ENCODE measurements around the gene KMO. TPM values are rescaled to one million over a fixed set of nuclear protein-coding genes. Genes with fewer than 3 reads are reported as not detected.

Gene KMO
- total and polyA plus RNA-seq, 2 of the 8 experiments (the other 6 are each of a cell fraction or from before 2014, with no cell fraction given), result not detected

DNA sequence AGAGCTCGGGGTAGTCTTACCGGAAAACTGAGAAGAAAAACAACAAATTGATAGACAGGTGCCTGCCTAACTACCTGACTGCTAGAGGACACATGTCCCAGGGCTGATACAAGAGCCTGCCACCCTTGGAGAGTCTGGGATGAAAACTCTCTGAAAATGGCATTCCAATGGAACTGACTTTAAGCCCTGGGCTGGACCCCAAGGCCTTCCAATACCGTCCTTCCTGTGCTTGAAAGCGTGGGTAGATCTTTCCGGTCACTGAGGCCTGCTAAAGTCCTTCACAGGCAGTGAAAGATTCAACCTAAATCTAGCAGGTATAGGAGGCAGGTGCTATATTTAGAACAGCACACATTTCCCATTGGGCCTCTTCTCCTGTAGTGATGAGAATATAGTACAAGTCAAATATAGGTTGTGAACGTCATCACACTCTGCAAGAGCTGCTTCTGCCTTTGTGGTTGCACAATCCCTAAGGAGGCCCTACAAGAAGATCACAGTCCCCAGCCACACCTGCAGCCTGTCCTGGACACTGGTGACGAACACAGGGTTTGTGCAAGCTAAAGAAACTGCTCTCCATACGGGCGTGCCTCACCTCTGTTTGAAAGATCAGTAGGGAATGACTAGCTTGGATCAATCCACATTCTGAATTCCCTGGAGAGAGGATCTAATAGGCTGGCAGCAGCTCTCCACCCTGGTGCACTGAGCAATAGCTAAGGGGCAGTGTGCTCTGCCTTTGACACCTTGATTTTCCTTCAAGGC, 108.9 kb downstream of the KMO start:
- H3K56ac ChIP-seq (replicated peaks; ENCODE audit: insufficient read length, low read depth, low read length), result no peak overlapping the region
- H3K79me2 ChIP-seq (ENCODE audit: control insufficient read depth in 1 of 2, insufficient read depth in 2 of 2, low read length in 2 of 2), result peaks cover 3 to 37% of the 10 kb centered on the region in 2 experiments; a peak in 3 of 4 replicates
- no peak overlapping the region for H3K27ac ChIP-seq (ENCODE audit: low read depth, low read length)
- H3K4me1 ChIP-seq (replicated peaks in 1 of 4; ENCODE audit: control insufficient read depth in 3 of 4, insufficient read depth in 4 of 4, low read length in 3 of 4), result peaks cover 0 to 7% (median 3%) of the 10 kb centered on the region in 4 experiments; a peak in 5 of 7 replicates
- no peak for TF ChIP-seq EZH2 (IDR thresholded peaks at IDR 0.05; ENCODE audit: low read depth, low read length, severe bottlenecking)
- TF ChIP-seq BRCA1 (IDR thresholded peaks at IDR 0.05; ENCODE audit: low read depth, low read length), result no peak
- TF ChIP-seq ASH2L (IDR thresholded peaks at IDR 0.05; ENCODE audit: low read length), result no peak
- TF ChIP-seq SUZ12 (IDR thresholded peaks at IDR 0.05; ENCODE audit: low read length), result no peak
- TF ChIP-seq SP1 (IDR thresholded peaks at IDR 0.05; ENCODE audit: low read depth, low read length), result no peak
- TF ChIP-seq, protein P1, sequence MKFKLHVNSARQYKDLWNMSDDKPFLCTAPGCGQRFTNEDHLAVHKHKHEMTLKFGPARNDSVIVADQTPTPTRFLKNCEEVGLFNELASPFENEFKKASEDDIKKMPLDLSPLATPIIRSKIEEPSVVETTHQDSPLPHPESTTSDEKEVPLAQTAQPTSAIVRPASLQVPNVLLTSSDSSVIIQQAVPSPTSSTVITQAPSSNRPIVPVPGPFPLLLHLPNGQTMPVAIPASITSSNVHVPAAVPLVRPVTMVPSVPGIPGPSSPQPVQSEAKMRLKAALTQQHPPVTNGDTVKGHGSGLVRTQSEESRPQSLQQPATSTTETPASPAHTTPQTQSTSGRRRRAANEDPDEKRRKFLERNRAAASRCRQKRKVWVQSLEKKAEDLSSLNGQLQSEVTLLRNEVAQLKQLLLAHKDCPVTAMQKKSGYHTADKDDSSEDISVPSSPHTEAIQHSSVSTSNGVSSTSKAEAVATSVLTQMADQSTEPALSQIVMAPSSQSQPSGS (IDR thresholded peaks at IDR 0.05; ENCODE audit: low read length), result no peak
- TF ChIP-seq ATF3 (IDR thresholded peaks at IDR 0.05; ENCODE audit: insufficient read depth, low read depth, low read length), result no peak
- TF ChIP-seq SP2 (IDR thresholded peaks at IDR 0.05; ENCODE audit: low read length), result no peak
- H3K23me2 ChIP-seq (ENCODE audit: low read depth, low read length), result peaks cover 4% of the 10 kb centered on the region; the same call in 1 of the 2 replicates
- no peak overlapping the region for H3K23ac ChIP-seq (ENCODE audit: insufficient read length)
- no peak overlapping the region for H3K4ac ChIP-seq (replicated peaks; ENCODE audit: insufficient read length, low read depth, low read length)
- CTCF ChIA-PET (ENCODE audit: partially characterized antibody), result interaction anchor here (0.9 to 2.0 kb wide), 2 partner anchors 30 to 57 kb away, joined by 3 to 6 read pairs; no protein-coding TSS in a partner anchor
- H3K18ac ChIP-seq (ENCODE audit: extremely low read depth, low read length), result 0 out of 2 replicates have a peak overlapping the region, but pooled peaks have one; percentile 32
- POLR2A ChIA-PET (ENCODE audit: partially characterized antibody), result interaction anchor here (1.1 kb wide), 1 partner anchor 18 kb away, joined by 3 read pairs; no protein-coding TSS in a partner anchor
- H2BK20ac ChIP-seq (ENCODE audit: low read length), result no peak overlapping the region
- 97% methylated on average over 9 of the region's 9 CpGs; no CpG with 5 or more reads in 1 of the 2 experiments for WGBS, 2 experiments (ENCODE audit: extremely low coverage in 1 of 2, insufficient coverage in 1 of 2, insufficient read length in 1 of 2, insufficient replicate concordance in 2 of 2, low coverage in 1 of 2, low lambda C conversion rate in 2 of 2, missing lambda C conversion rate in 1 of 2)
- no peak overlapping the region for H3K14ac ChIP-seq (ENCODE audit: insufficient read length)
- H3K4me2 ChIP-seq (ENCODE audit: insufficient read depth in 1 of 2, low read depth in 2 of 2, low read length in 2 of 2), result peak overlapping the region; percentile 55 to 71; a peak in 3 of 4 replicates
- peaks cover 0 to 7% of the 10 kb centered on the region in 2 experiments for H4K20me1 ChIP-seq (replicated peaks in 1 of 2; ENCODE audit: control insufficient read depth in 1 of 2, insufficient read depth in 2 of 2, low read length in 2 of 2)
- FAIRE-seq (no peak), DNase-seq (ENCODE audit: low read depth in 1 of 2, low spot score in 2 of 2) (no peak)
- H2AK5ac ChIP-seq (ENCODE audit: low read depth, low read length), result no peak overlapping the region
- peaks cover 0 to 6% of the 10 kb centered on the region in 2 experiments; a peak in 1 of 4 replicates for H3K9me3 ChIP-seq (ENCODE audit: insufficient read depth in 2 of 2, low read depth in 1 of 2, low read length in 1 of 2)
- peaks cover 3% of the 10 kb centered on the region; the same call in 1 of the 2 replicates for H3K79me1 ChIP-seq (ENCODE audit: low read depth, low read length)
- H2BK120ac ChIP-seq (replicated peaks; ENCODE audit: low read depth, low read length), result no peak overlapping the region
- H3K9ac ChIP-seq (replicated peaks in 1 of 4; ENCODE audit: extremely low read depth in 1 of 4, low read depth in 3 of 4, low read length in 3 of 4), result no peak overlapping the region
- H2BK15ac ChIP-seq (ENCODE audit: low read length), result peak overlapping the region; percentile 53; the same call in 1 of the 2 replicates
- peak overlapping the region in 1 of 4 experiments; percentile 45; a peak in 3 of 8 replicates for H3K4me3 ChIP-seq (ENCODE audit: extremely low read depth in 1 of 4, insufficient read depth in 2 of 4, low read depth in 3 of 4, low read length in 4 of 4)
- H4K91ac ChIP-seq (replicated peaks; ENCODE audit: insufficient read length, low read length), result peak overlapping the region; percentile 91
- peak overlapping the region; percentile 81; the same call in 1 of the 2 replicates for H2AFZ ChIP-seq (ENCODE audit: low read length)
- H2BK12ac ChIP-seq (ENCODE audit: low read depth, low read length), result peak overlapping the region; percentile 84
- H3K36me3 ChIP-seq (ENCODE audit: control insufficient read depth in 2 of 4, insufficient read depth in 4 of 4, low read length in 3 of 4), result peaks cover 0 to 4% (median 0%) of the 10 kb centered on the region in 4 experiments; a peak in 2 of 8 replicates
- no peak overlapping the region for H4K8ac ChIP-seq (ENCODE audit: extremely low read depth, insufficient read depth, low read length)
- H4K5ac ChIP-seq (ENCODE audit: insufficient read length, low read depth, low read length), result peak overlapping the region; percentile 37
- H3K27me3 ChIP-seq (replicated peaks in 1 of 4; ENCODE audit: control insufficient read depth in 3 of 4, extremely low read depth in 1 of 4, insufficient read depth in 3 of 4, low read length in 3 of 4), result no peaks in the 10 kb centered on the region; a peak in 1 of 7 replicates
- no peak overlapping the region for H2BK5ac ChIP-seq (ENCODE audit: low read depth, low read length)
